ENCODE data around the gene CD82. TPM values are rescaled to one million over a fixed set of nuclear protein-coding genes. Genes with fewer than 3 reads are reported as not detected.

Gene CD82
- total and polyA plus RNA-seq, 2 of the 8 experiments (the other 6 are each of a cell fraction or from before 2014, with no cell fraction given), result 7.9 to 10.3 TPM

DNA sequence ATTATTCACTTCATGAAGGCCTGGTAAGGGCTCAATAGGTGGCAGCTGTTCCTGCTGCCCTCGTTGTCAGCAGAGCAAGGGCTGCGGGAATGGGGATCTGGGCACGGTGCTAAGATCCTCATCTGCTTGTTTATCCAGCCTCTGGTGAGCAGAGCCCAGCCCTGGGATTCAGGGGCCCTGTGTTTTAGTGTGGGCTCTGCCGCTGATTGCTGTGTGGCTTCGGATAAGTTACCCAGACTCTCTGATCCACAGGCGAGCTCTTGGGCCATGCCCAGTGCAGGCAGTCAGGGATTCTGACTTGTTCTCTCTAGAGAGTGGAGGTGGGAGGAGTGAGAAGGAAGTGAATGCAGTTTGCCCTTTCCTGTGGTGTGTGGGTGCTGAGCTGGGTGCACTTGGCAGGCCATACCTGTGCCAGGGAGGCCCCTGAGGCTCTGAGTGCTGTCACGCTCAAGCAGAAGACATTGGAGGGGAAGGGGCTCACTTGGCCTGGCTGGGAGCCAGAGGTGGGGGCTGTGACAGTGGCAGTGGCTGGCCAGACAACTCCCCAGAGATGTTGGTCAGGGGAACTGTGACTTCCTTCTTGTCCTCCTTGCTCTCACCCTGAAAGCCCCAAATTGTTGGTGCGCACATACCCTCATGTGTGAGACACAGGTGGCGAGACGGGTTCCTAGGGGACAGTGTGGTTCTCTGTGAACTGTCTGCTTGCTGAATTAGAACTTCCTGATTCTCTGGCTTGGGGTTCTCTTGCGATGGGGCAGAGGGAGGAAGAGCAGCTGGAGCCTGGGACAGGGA is 43.7 kb downstream of the CD82 start (continued):
- TF ChIP-seq SIN3A (conservative IDR thresholded peaks at IDR 0.05 in 1 of 2, IDR thresholded peaks at IDR 0.05 in 1 of 2; ENCODE audit: low read depth in 1 of 2, low read length in 2 of 2) (no peak), SP2 (IDR thresholded peaks at IDR 0.05; ENCODE audit: low read length) (no peak), ASH2L (IDR thresholded peaks at IDR 0.05; ENCODE audit: low read length) (no peak), KDM4A (IDR thresholded peaks at IDR 0.05; ENCODE audit: low read depth, low read length, severe bottlenecking) (no peak), GTF2F1 (IDR thresholded peaks at IDR 0.05; ENCODE audit: borderline replicate concordance, low read depth, low read length) (no peak), SP1 (IDR thresholded peaks at IDR 0.05; ENCODE audit: low read depth, low read length) (no peak), JUND (IDR thresholded peaks at IDR 0.05; ENCODE audit: low read length) (no peak)
